Gastrocnemius medialis (tissue), 4 donors: ENCODE data around the gene PARD6G. TPM values are rescaled to one million over a fixed set of nuclear protein-coding genes. Genes with fewer than 3 reads are reported as not detected.

Experiments
- ATAC-seq, 2 donors: fragments of 150-250 bp; one replicate each; pipeline ENCODE4 v1.9.1; 2016
- DNase-seq, 2 donors: peaks; one replicate each; pipeline ENCODE4 v3.0.0-alpha.2; 2019
- H3K27ac ChIP-seq, 4 donors: fragments of 200-600 bp; sonication (generic); 1 replicate in 1 of 4; 2 replicates in 3 of 4; pipeline ENCODE4 v1.5.1; 2016 to 2018; ENCODE audit warnings: mild to moderate bottlenecking in 2 of 4, moderate library complexity in 1 of 4
- H3K27me3 ChIP-seq, 3 donors: fragments of 200-600 bp; sonication (generic) in 2 of 3; 1 replicate in 1 of 3; 2 replicates in 2 of 3; pipeline versions ENCODE4 v1.5.1 to v1.6.0; 2016 to 2019; ENCODE audit warnings: mild to moderate bottlenecking in 1 of 3, moderate library complexity in 1 of 3
- H3K36me3 ChIP-seq, 2 donors: fragments of 200-600 bp; sonication (generic) in 1 of 2; one replicate each; pipeline ENCODE4 v1.5.1; 2017 to 2018
- H3K4me1 ChIP-seq, 2 donors: fragments of 200-600 bp; sonication (generic) in 1 of 2; one replicate each; pipeline ENCODE4 v1.5.1; 2016 to 2017; ENCODE audit warnings: mild to moderate bottlenecking in 2 of 2
- H3K4me3 ChIP-seq, 4 donors: fragments of 200-600 bp; sonication (generic) in 3 of 4; 1 replicate in 1 of 4; 2 replicates in 3 of 4; pipeline ENCODE4 v1.5.1; 2016 to 2019; ENCODE audit warnings: mild to moderate bottlenecking in 2 of 4
- H3K9me3 ChIP-seq, 3 donors: fragments of 200-600 bp; sonication (generic) in 2 of 3; 1 replicate in 1 of 3; 2 replicates in 2 of 3; pipeline ENCODE4 v1.5.1; 2016 to 2019
- POLR2A ChIP-seq, 2 donors: fragments of 450-650 bp; IDR thresholded peaks; one replicate each; pipeline ENCODE4 v1.6.1; 2017; ENCODE audit warnings: antibody characterized with exemption in 2 of 2, mild to moderate bottlenecking in 2 of 2, moderate library complexity in 2 of 2
- in situ Hi-C, 4 donors: fragments of 200-750 bp; cut with MboI; loops; one replicate each; pipeline versions ENCODE4 v1.15.0 to v1.8.0; 2017; ENCODE audit warnings: low sequenced_read_pairs in 4 of 4
- intact Hi-C: fragments of 100-400 bp; cut with DNase I; formaldehyde crosslinking; loops from one replicate; pipeline ENCODE4 v1.15.1; 2023; ENCODE audit warnings: low total_unique reads
- total RNA-seq, 4 donors: library from RNA; depleted of rRNA; stranded (reverse); fragments of >200 nt; gene quantifications; one replicate each; pipeline versions ENCODE4 v1.1.0 to v1.2.3, GENCODE V29; 2016
- TF ChIP-seq, protein P1 (sequence below), 5 experiments: fragments of 450-650 bp in 3 of 5; fragments of 200-600 bp in 2 of 5; sonication (generic) in 2 of 5; IDR thresholded peaks in 4 of 5; conservative IDR thresholded peaks in 1 of 5; 1 replicate in 4 of 5; 2 replicates in 1 of 5; pipeline ENCODE4 v1.5.1; 2016 to 2019; ENCODE audit warnings: antibody characterized with exemption in 5 of 5, mild to moderate bottlenecking in 3 of 5, moderate library complexity in 3 of 5

PARD6G gene
- total RNA-seq, 4 donors from 2014 or later, result 0.39 to 9.2 (median 0.48) TPM

DNA sequence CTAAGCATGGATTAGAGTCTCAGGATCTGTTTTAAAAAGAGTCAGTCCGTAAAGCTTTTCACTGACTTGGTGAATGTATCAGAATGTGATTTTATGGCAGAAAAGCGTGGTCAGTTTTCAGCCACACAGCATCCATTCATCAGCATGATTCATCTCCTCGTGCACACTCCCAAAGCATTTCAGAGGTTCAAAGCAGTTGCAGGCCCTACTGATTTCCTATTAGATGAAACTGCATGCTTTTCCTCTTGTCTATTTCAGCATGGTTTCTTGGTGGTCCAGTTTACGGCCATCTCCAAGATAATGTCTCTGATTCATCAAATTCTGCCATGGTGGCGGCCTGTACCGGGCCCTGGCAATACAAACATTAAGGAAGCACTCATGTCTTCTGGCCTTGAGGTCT is 4.8 kb upstream of the PARD6G start:
- Histone ChIP-seq H3K36me3 (no peaks in the 10 kb centered on the region), H3K27me3 (no peaks in the 10 kb centered on the region), H3K4me3 (no peak overlapping the region), H3K9me3 (no peaks in the 10 kb centered on the region), H3K27ac (no peak overlapping the region), H3K4me1 (peaks cover 0 to 8% of the 10 kb centered on the region in 2 donors)
- TF ChIP-seq POLR2A (IDR thresholded peaks at IDR 0.05), result no peak
- TF ChIP-seq, protein P1, sequence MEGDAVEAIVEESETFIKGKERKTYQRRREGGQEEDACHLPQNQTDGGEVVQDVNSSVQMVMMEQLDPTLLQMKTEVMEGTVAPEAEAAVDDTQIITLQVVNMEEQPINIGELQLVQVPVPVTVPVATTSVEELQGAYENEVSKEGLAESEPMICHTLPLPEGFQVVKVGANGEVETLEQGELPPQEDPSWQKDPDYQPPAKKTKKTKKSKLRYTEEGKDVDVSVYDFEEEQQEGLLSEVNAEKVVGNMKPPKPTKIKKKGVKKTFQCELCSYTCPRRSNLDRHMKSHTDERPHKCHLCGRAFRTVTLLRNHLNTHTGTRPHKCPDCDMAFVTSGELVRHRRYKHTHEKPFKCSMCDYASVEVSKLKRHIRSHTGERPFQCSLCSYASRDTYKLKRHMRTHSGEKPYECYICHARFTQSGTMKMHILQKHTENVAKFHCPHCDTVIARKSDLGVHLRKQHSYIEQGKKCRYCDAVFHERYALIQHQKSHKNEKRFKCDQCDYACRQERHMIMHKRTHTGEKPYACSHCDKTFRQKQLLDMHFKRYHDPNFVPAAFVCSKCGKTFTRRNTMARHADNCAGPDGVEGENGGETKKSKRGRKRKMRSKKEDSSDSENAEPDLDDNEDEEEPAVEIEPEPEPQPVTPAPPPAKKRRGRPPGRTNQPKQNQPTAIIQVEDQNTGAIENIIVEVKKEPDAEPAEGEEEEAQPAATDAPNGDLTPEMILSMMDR (IDR thresholded peaks at IDR 0.05 in 4 of 5, conservative IDR thresholded peaks at IDR 0.05 in 1 of 5), result no peak
- ATAC-seq (no peak), DNase-seq (no peak)
- intact Hi-C loops (no loop called here), in situ Hi-C loops (no loop called here)

DNA sequence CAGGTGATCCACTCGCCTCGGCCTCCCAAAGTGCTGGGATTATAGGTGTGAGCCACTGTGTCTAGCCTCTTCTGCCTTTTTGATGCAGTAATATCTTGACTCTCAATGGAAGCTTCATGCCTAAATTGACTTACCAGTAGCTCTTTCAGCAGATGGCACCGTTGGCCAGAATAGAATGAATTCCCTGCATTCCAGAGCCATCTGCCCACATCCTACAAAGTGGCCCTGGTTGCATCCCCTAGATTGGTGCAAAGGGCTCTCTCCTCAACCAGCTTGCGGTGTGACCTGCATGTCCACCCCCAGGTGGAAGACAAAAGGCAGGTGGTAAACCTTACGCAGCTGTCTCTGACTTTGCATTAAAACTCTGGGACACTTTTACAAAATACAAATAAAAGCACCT is 4.4 kb upstream of the PARD6G start:
- no peak for DNase-seq

DNA sequence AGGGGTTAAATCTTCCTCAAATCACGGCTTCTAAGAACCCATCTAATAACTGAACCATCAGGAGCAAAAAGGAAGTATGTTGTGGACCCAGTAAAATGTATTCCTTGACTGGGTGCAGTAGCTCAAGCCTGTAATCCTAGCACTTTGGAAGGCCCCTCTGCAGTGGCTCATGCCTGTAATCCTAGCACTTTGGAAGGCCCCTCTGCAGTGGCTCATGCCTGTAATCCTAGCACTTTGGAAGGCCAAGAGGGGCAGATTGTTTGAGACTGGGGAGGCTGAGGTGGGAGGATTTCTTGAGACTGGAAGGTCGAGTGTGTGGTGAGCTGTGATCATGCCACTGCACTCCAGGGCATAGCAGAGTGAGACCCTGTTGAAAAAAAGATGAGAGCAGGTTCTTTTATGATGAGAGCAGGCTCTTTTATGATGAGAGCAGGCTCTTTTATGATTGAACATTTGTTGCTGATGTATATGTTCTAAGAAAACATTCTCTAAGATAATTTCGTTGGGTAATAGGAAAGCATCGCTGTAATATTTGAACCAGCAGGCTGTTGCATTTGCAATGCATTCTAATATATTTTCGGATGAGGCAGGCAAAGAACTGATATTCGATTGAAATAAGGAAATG is 3.5 kb upstream of the PARD6G start:
- in situ Hi-C loops, result no loop called here
- Histone ChIP-seq H3K27me3 (no peaks in the 10 kb centered on the region), H3K27ac (no peak overlapping the region), H3K36me3 (no peaks in the 10 kb centered on the region), H3K9me3 (no peaks in the 10 kb centered on the region), H3K4me1 (peaks cover 0 to 8% of the 10 kb centered on the region in 2 donors), H3K4me3 (no peak overlapping the region)
- TF ChIP-seq POLR2A (IDR thresholded peaks at IDR 0.05), result no peak
- TF ChIP-seq, protein P1 (IDR thresholded peaks at IDR 0.05 in 4 of 5, conservative IDR thresholded peaks at IDR 0.05 in 1 of 5), result no peak
- ATAC-seq (no peak), DNase-seq (no peak)
- intact Hi-C loops, result no loop called here

More for the DNA sequence above, 4.4 kb upstream of the PARD6G start:
- Histone ChIP-seq H3K4me3 (no peak overlapping the region), H3K9me3 (no peaks in the 10 kb centered on the region), H3K27me3 (no peaks in the 10 kb centered on the region), H3K36me3 (no peaks in the 10 kb centered on the region), H3K27ac (no peak overlapping the region), H3K4me1 (peaks cover 0 to 8% of the 10 kb centered on the region in 2 donors)
- intact Hi-C loops (no loop called here), in situ Hi-C loops (no loop called here)
- TF ChIP-seq POLR2A (IDR thresholded peaks at IDR 0.05), result no peak
- TF ChIP-seq, protein P1 (IDR thresholded peaks at IDR 0.05 in 4 of 5, conservative IDR thresholded peaks at IDR 0.05 in 1 of 5), result no peak
- ATAC-seq, result no peak

- no peak for ATAC-seq
- no peak for DNase-seq
- intact Hi-C loops, result no loop called here
- TF ChIP-seq, protein P1 (IDR thresholded peaks at IDR 0.05 in 4 of 5, conservative IDR thresholded peaks at IDR 0.05 in 1 of 5), result no peak
- no peak for TF ChIP-seq POLR2A (IDR thresholded peaks at IDR 0.05)
- in situ Hi-C loops, result no loop called here
- Histone ChIP-seq H3K9me3 (no peaks in the 10 kb centered on the region), H3K4me3 (no peak overlapping the region), H3K36me3 (no peaks in the 10 kb centered on the region), H3K27ac (no peak overlapping the region), H3K27me3 (no peaks in the 10 kb centered on the region), H3K4me1 (peaks cover 0 to 2% of the 10 kb centered on the region in 2 donors)
Measured at GRCh38 chr18:80249217-80250093, 2.1 kb upstream of the PARD6G start.
